Measurements from ENCODE around the gene TBC1D5. TPM values are rescaled to one million over a fixed set of nuclear protein-coding genes. Genes with fewer than 3 reads are reported as not detected.

TBC1D5 gene
- polyA plus RNA-seq, 2 of the 4 experiments (the other 2 are of a cell fraction), result 36.7 to 72.2 TPM

DNA sequence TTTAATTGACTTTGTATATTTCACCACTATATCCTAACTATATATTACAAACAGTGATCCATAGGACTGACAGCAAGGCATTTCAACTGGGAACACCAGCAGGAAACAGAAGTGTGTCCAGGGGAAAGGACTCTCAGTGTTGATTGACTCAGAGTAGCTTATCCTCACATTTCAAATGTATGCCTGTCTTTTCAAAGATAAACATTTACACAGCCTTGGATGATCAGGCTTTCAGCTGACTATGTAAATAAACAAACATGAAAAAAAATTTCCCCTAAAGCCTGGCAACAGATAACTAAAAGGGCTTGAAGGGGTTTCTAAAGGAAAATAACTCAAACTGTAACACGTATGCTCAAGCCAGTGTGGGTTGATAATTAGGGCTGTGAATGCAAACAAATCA is 321.8 kb downstream of the TBC1D5 start:
- FAIRE-seq, result no peak
- 29% methylated on average over 1 of the region's 1 CpG for WGBS (ENCODE audit: missing lambda C conversion rate)
- DNase-seq (ENCODE audit: low read depth in 1 of 2, low spot score in 1 of 2), result peak in 1 of 2 experiments; percentile 43
- Histone ChIP-seq H3K27ac (no peak overlapping the region), H3K9me3 (no peaks in the 10 kb centered on the region), H3K4me3 (no peak overlapping the region), H3K4me2 (peak overlapping the region; percentile 31; the same call in 2 of the 3 replicates), H3K4me1 (peaks cover 21% of the 10 kb centered on the region)
- TF ChIP-seq NPAS2 (CRISPR knock-in tag; IDR thresholded peaks at IDR 0.05; ENCODE audit: borderline replicate concordance) (no peak), MAFK (IDR thresholded peaks at IDR 0.05; ENCODE audit: partially characterized antibody) (peak; percentile 20)
- peak in 1 of 2 experiments; percentile 83; a peak in 3 of 6 replicates for ATAC-seq
- CTCF ChIA-PET, result no interaction called here
- POLR2A ChIA-PET, result no interaction called here

DNA sequence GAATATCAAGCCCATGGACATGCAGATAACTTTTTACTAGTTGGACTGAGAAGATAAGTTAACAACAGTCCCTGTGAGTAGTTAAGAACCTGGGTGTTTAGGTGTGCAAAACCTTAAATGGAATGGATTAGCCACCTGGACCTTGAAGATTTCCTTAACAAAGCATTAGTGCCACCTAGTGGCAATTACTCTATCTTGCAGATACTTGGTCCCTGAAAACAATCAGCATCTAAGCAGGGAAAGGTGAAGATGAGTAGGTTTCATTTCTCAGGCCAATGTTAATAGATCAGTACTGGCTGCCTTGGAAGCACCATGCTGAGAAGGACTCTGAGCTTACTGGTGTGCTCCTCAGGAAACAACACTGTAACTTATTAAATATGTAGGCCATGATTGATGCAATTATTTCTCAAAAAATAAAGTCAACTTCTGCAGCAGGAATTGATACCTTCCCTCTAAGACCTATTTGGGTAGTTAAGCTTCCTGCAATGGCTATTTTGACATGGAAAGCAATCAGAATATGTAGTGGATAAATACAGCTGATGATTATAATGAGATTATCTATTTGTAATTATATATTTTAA is 329.4 kb downstream of the TBC1D5 start:
- CTCF ChIA-PET, result interaction anchor here (0.7 to 3.2 kb wide), 13 partner anchors 11 to 812 kb away, joined by 3 to 21 read pairs (median 4); no protein-coding TSS in a partner anchor
- POLR2A ChIA-PET, result no interaction called here
- ATAC-seq, result peak; percentile 78 to 89; a peak in 4 of 6 replicates
- no peak overlapping the region for H3K27ac ChIP-seq
- no peak overlapping the region for H3K4me2 ChIP-seq
- no peak overlapping the region for H3K4me3 ChIP-seq
- no peaks in the 10 kb centered on the region for H3K9me3 ChIP-seq
- no peaks in the 10 kb centered on the region for H3K4me1 ChIP-seq
- DNase-seq (ENCODE audit: low read depth in 1 of 2, low spot score in 1 of 2), result peak; percentile 27 to 74
- no peak for TF ChIP-seq TFCP2L1 (CRISPR knock-in tag; IDR thresholded peaks at IDR 0.05)
- TF ChIP-seq, protein P1, sequence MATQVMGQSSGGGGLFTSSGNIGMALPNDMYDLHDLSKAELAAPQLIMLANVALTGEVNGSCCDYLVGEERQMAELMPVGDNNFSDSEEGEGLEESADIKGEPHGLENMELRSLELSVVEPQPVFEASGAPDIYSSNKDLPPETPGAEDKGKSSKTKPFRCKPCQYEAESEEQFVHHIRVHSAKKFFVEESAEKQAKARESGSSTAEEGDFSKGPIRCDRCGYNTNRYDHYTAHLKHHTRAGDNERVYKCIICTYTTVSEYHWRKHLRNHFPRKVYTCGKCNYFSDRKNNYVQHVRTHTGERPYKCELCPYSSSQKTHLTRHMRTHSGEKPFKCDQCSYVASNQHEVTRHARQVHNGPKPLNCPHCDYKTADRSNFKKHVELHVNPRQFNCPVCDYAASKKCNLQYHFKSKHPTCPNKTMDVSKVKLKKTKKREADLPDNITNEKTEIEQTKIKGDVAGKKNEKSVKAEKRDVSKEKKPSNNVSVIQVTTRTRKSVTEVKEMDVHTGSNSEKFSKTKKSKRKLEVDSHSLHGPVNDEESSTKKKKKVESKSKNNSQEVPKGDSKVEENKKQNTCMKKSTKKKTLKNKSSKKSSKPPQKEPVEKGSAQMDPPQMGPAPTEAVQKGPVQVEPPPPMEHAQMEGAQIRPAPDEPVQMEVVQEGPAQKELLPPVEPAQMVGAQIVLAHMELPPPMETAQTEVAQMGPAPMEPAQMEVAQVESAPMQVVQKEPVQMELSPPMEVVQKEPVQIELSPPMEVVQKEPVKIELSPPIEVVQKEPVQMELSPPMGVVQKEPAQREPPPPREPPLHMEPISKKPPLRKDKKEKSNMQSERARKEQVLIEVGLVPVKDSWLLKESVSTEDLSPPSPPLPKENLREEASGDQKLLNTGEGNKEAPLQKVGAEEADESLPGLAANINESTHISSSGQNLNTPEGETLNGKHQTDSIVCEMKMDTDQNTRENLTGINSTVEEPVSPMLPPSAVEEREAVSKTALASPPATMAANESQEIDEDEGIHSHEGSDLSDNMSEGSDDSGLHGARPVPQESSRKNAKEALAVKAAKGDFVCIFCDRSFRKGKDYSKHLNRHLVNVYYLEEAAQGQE (IDR thresholded peaks at IDR 0.05), result no peak
- TF ChIP-seq, protein P2, sequence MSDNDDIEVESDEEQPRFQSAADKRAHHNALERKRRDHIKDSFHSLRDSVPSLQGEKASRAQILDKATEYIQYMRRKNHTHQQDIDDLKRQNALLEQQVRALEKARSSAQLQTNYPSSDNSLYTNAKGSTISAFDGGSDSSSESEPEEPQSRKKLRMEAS (IDR thresholded peaks at IDR 0.05), result no peak
- TF ChIP-seq SMC3 (IDR thresholded peaks at IDR 0.05), result peak; percentile 77
- TF ChIP-seq JUNB (IDR thresholded peaks at IDR 0.05), result no peak
- no peak for TF ChIP-seq KDM1A (IDR thresholded peaks at IDR 0.05; ENCODE audit: low read depth)
- TF ChIP-seq, protein P3, sequence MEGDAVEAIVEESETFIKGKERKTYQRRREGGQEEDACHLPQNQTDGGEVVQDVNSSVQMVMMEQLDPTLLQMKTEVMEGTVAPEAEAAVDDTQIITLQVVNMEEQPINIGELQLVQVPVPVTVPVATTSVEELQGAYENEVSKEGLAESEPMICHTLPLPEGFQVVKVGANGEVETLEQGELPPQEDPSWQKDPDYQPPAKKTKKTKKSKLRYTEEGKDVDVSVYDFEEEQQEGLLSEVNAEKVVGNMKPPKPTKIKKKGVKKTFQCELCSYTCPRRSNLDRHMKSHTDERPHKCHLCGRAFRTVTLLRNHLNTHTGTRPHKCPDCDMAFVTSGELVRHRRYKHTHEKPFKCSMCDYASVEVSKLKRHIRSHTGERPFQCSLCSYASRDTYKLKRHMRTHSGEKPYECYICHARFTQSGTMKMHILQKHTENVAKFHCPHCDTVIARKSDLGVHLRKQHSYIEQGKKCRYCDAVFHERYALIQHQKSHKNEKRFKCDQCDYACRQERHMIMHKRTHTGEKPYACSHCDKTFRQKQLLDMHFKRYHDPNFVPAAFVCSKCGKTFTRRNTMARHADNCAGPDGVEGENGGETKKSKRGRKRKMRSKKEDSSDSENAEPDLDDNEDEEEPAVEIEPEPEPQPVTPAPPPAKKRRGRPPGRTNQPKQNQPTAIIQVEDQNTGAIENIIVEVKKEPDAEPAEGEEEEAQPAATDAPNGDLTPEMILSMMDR (IDR thresholded peaks at IDR 0.05), result peak; percentile 87
- no peak for TF ChIP-seq FOSB (CRISPR knock-in tag; IDR thresholded peaks at IDR 0.05)
- peak; percentile 78 to 82 for TF ChIP-seq RAD21 (conservative IDR thresholded peaks at IDR 0.05 in 1 of 2, IDR thresholded peaks at IDR 0.05 in 1 of 2)
- TF ChIP-seq EHF (CRISPR knock-in tag; IDR thresholded peaks at IDR 0.05), result no peak
- TF ChIP-seq FOXS1 (CRISPR knock-in tag; IDR thresholded peaks at IDR 0.05), result no peak
- FAIRE-seq, result peak; percentile 18

DNA sequence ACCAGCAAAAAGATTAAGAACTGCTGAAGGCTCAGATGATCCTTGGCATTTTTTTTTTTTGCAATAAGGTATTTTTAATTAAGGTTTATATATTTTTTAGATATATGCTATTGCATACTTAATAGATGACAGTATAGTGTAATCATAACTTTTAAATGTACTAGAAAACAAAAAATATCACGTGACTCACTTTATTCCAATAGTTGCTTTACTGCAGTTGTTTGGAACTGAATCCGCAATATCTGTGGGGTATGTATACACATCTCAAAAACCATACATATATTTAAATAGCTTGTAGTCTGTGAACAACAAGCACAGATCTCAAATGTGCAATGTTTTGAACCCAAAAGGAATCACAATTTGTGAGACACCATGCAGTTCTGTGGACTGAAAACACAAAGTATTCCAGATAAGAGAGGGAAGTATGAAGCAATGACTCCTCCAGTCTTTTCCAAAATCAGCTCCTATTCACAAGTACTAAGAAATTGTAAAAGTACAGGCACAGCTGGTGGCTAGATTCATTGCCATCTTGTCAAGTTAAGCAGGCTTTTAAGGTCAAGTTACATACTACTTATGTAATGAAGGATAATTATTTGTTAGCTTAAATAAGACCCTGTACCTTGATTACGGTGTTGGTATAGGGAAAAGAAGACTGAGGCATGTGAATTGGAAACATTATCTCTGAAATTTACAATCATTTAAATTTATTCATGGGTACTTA is 331.1 kb downstream of the TBC1D5 start:
- Histone ChIP-seq H3K4me3 (no peak overlapping the region), H3K4me1 (no peaks in the 10 kb centered on the region), H3K9me3 (no peaks in the 10 kb centered on the region), H3K27ac (no peak overlapping the region), H3K4me2 (no peak overlapping the region)
- CTCF ChIA-PET, result interaction anchor here (0.5 to 0.9 kb wide), 4 partner anchors 62 to 1121 kb away, joined by 3 to 4 read pairs (median 3); no protein-coding TSS in a partner anchor
- no peak for ATAC-seq
- POLR2A ChIA-PET, result no interaction called here
- WGBS (ENCODE audit: missing lambda C conversion rate), result 93% methylated on average over 3 of the region's 3 CpGs
- no peak for FAIRE-seq
- DNase-seq (ENCODE audit: low read depth in 1 of 2, low spot score in 1 of 2), result no peak
- TF ChIP-seq HOXB13 (CRISPR knock-in tag; IDR thresholded peaks at IDR 0.05; ENCODE audit: low read depth) (no peak), ZSCAN20 (CRISPR knock-in tag; IDR thresholded peaks at IDR 0.05) (no peak), CHD2 (IDR thresholded peaks at IDR 0.05; ENCODE audit: low read length, partially characterized antibody) (no peak), MAZ (IDR thresholded peaks at IDR 0.05; ENCODE audit: borderline replicate concordance, low read depth, low read length) (no peak), HDAC2 (IDR thresholded peaks at IDR 0.05) (no peak), GATA3 (IDR thresholded peaks at IDR 0.05; ENCODE audit: borderline replicate concordance) (no peak), FOSB (CRISPR knock-in tag; IDR thresholded peaks at IDR 0.05) (no peak), NR3C1 (IDR thresholded peaks at IDR 0.05) (no peak), TFCP2L1 (CRISPR knock-in tag; IDR thresholded peaks at IDR 0.05) (no peak), HOXB5 (CRISPR knock-in tag; IDR thresholded peaks at IDR 0.05) (no peak), NFE2L2 (conservative IDR thresholded peaks at IDR 0.05; ENCODE audit: low read length) (no peak)
- TF ChIP-seq, protein P4, sequence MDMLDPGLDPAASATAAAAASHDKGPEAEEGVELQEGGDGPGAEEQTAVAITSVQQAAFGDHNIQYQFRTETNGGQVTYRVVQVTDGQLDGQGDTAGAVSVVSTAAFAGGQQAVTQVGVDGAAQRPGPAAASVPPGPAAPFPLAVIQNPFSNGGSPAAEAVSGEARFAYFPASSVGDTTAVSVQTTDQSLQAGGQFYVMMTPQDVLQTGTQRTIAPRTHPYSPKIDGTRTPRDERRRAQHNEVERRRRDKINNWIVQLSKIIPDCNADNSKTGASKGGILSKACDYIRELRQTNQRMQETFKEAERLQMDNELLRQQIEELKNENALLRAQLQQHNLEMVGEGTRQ (IDR thresholded peaks at IDR 0.05), result no peak
- TF ChIP-seq, protein P2 (IDR thresholded peaks at IDR 0.05), result no peak
- TF ChIP-seq, protein P5, sequence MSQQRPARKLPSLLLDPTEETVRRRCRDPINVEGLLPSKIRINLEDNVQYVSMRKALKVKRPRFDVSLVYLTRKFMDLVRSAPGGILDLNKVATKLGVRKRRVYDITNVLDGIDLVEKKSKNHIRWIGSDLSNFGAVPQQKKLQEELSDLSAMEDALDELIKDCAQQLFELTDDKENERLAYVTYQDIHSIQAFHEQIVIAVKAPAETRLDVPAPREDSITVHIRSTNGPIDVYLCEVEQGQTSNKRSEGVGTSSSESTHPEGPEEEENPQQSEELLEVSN (IDR thresholded peaks at IDR 0.05; ENCODE audit: borderline replicate concordance, low read depth), result no peak

All from A549 (cell line).